Activated CD4-positive, alpha-beta T cell treated with anti-CD3 and anti-CD28 coated beads, Interleukin-2, amount 50 U/mL, for 24 hours (primary cell): ENCODE results near the gene TOR1A.

Experiments used
- DNase-seq, 2 donors: peaks; one replicate each; pipeline ENCODE4 v3.0.0-alpha.2; 2020; ENCODE audit warnings: low read depth in 1 of 2, low spot score in 1 of 2

Gene TOR1A

DNA sequence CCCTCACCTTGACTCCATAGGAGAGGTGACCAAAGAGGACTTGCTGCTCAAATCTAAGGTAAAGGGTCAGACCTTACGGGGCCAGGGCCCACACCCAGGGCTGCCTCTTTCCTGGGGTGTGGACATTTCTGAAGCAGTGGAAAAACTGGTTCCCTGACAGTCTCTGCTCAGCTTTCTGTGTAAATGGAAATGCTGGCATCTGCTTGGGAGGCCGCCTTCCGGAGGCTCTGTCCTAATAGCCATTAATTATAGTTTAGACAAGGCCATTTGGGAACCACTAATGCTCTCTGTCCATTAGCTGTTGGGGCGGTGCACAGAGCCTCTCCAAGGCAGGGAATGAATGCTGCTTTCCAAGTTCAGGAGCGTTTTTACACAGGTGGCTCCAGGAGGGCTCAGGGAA, 28.6 kb upstream of the TOR1A start:
- no peak for DNase-seq

DNA sequence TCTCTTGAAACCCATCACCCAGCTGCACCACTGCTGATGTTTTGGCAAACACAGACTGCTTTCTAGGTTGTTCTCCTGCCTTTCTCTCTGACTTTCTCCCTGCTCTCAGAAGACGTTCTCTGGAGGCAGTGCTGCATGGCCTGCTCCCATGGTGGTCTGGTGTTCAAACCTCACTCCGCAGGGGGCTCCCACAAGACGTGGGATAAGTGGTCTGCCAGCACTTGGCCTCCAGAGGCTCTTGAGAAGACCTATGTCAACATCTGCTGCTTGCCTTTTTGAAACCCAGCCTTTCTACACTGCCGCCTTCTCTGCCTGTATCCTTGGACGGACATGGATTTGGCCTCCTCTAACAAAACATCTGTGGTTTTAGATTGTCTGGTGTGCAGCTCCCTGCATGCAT, 27.9 kb upstream of the TOR1A start:
- no peak for DNase-seq

DNA sequence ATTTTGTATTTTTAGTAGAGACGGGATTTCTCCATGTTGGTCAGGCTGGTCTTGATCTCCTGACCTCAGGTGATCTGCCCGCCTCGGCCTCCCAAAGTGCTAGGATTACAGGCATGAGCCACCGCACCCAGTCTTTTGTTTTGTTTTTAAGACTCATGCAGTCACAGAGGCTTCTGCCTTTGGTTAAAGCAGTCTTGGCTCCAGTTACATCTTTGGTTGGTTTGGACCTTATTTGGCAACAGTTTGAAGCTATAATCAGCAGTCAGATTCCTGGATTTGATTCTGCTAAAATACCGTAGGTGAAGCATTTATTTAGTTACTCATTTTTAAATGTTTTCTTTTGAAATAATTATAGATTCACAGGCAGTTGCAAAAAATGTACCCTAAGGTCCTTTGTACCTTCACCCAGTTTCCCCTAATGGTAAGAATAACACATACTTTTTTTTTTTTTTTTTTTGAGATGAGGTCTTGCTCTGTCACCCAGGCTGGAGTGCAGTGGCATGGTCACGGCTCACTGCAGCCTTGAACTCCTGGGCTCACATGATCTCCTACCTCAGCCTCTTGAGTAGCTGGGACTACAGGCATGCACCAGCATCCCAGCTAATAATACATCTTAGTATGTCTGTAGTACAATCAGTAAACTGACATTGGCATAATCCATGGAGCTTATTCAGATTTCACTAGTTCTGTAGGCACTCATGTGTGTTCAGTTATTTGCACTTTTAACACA, 27.1 kb upstream of the TOR1A start:
- DNase-seq: no peak

DNA sequence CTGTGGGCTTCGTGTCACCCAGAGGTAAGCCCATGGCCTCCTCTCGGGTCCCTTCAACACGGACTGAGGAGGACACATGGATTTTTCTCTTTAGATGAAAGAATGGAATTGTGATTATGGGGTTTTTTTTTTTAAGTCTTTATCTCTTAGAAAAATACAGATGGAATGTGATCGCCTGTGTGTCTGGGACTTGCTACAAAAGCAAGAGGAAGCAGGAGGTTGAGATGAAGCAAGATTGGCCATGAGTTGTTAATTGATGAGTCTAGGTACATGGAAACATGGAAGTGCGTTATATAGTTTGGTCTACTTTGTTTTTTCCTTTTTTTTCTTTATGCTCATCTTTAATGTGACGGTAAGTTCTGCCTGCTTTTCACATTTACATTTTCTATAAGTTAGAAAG, 26.0 kb upstream of the TOR1A start:
- no peak for DNase-seq

DNA sequence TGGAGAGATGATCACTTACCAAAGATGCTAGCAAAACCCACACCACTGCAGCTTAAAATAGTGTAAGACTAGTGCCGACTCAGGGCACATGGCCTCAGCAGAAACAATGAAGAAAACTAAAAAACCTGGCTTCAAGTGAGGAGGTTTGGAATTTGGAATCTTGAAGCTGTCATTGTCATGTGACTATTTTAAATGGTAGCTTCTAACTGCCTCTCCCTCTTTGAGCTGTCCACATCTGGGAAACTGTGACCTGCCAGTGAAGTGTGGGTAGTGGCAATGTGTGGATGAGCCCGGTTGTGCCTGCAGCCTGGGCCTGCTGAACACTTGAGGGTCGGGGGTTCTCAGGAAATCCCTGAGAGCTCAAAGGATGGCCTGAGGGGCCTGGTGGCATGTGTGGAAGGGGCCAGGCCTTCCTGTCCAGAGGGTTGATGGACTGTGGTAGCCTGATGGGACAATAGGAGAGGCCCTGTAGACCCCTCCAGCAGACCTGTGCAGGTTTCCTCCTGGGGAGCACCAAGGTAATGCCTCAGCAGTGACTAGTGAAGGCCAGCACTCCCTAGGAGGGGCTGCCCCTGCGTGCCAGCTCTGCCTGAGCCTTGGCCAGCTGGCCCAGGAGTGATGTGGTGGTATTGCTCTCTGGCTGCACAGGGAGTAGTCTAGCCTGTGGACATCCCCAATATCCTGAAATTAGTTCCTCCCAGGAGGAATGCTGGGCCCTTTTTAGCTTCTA, 24.9 kb upstream of the TOR1A start:
- DNase-seq: no peak

DNA sequence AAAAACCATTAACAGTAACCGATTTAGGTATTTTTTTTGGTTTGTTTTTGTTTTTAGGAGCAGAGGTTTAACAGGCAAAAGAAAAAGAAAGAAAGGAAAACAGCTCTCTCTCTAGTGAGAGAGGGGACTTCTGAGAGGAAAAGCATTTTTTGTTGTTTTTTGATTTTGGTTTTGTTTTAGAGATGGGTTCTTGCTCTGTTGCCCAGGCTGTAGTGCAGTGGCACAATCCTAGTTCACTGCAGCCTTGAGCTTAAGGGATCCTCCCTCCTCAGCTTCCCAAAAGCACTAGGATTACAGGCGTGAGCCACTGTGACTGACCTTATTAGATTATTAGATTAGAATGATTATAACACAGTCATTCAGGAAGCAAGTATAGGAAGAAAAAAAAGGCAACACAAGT, 21.4 kb upstream of the TOR1A start:
- DNase-seq: no peak

DNA sequence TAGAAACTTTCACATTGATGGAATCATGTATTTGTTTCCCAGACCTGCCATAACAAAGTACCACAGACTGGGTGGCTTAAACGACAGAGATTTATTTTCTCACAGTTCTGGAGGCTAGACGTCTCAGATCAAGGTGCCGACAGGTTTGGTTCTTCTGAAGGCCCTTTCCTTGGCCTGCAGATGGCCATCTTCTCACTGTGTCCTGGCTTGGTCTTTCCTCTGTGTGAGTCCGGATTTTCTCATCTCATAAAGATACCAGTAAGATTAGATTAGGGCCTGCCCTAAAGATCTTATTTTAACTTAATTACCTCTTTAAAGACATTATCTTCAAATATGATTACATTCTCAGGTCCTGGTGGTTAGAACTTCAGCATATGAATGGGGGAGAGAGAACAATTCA, 17.1 kb upstream of the TOR1A start:
- no peak for DNase-seq

DNA sequence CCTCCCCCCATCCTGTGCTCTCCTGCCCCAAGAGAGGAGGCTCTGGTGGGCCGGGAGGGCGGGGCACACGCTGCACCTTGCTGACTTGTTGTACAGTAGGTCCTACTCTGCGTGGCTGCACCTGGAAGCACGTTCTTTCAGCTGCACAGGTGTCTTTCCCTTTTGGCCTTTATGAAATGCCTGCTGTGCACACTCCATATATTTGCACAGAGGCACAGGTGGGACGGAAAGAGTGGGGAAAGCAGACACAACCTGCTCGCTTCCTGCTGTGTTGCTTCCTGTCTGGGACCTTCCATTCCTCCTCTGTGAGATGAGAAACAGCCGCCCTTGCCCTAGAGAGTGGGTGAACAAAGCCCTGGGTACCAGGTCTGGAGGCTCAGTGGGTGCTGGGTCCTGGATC, 16.1 kb upstream of the TOR1A start:
- DNase-seq: no peak

DNA sequence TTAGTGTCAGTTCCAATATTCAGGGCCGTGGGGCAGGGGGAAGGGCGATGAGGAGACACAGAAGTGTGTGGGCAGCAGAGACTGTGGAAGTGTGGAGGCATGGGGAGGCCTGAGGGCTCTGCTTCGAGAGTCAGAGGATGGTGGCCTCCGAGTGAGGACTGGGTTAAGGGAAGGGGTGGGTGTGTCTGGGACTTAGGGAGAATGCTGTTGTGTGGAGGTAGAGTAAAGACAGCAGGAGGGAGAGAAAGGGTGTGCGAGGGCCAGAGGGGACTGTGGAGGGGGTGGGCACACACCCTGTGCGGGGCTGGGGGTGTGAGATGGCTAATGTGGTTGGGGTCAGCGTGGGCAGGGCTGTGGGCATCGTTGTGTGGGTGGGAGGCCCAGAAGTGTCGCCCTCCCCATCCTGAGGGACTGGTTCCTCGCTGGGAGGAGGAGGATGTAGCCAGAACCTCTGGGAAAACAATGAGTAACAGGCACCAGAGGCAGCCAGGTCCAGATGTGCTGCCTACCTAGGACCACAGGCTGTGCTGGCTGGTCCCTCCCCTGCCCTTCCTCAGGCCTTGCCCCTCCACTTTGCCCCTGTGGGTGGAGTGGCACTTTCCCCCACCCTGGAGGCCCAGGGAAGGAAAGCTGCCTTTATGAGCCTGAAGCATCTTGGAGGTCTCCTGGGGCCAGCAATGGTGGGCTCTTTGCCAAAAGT, 15.5 kb upstream of the TOR1A start:
- no peak for DNase-seq

DNA sequence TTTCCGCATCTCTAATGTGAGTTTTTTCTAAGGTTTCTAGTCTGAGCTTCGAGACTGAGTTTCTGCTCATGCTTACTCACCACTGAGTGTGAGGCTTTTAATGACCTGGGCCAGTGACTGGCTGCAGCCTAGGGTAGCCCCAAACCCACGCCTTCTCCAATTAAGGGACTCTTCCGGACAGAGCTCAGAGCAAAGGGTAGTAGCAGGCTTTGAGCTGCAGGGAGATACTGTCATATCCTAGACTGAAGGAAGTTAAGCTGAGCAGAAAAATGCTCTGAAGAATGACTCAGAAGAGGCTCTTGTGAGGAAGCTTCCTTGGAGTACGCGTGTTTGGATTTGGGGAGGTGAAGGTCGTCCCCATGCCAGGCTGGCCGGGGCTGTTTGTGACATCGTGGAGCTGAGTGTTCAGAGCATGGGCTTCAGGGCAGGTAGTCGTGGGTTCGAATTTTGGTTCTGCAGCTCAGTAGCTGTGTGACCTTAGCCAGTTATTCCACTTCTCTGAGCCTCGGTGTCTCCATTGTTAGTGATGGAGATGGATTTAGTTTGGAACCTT, 14.8 kb upstream of the TOR1A start:
- peak in 1 of 2 donors; percentile 37 for DNase-seq

DNA sequence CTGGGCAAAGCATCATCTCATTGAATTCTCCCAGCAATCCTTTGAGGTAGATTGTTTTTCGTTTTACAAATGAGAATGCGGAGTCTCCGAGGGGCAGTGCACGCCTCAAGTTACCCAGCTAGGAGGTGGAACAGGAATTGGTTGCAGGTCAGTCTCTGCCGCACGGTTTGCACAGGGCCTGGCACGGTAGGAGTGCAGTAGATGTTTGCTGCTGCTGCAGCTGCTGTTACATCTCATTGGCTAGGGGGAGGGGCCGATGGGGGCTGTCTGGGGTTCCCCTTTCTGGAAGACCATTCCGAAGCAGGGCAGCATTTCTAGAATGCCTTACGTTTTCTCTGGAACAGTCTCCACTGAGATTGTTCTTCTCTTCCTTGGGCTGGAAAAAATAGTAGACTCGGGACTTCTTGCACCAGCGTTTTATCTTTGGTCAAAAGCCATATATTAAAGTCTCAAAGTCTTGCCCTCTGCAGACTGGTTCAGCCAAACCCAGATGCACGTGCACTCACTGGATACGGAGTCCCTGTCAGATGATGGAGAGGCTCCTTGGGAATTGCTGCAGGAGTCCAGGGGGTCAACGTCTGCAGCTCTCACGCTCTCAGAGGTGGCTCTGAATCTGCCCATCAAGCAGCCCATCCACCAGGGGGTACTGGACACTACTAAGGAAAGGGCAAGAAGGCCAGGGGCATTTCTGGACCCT, 12.5 kb upstream of the TOR1A start:
- peak in 1 of 2 donors; percentile 38 for DNase-seq

DNA sequence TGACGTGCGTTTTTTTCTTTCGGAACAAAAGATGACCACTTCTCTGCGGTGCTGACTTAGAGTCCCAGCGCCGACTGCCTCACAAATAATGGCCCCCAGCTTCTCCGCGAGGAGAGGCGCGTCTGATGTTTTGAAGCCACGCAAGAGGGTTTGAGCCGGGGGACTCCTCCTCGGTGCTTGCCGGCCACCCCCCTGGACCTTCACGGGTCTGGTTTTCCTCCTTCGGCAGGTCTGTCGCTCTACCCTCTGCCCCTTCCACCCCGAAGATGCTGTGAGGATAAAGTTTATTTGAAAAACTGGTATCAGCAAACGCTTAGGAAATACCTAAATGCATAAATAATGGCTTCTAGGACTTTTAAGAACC, 11.9 kb upstream of the TOR1A start:
- DNase-seq: no peak

DNA sequence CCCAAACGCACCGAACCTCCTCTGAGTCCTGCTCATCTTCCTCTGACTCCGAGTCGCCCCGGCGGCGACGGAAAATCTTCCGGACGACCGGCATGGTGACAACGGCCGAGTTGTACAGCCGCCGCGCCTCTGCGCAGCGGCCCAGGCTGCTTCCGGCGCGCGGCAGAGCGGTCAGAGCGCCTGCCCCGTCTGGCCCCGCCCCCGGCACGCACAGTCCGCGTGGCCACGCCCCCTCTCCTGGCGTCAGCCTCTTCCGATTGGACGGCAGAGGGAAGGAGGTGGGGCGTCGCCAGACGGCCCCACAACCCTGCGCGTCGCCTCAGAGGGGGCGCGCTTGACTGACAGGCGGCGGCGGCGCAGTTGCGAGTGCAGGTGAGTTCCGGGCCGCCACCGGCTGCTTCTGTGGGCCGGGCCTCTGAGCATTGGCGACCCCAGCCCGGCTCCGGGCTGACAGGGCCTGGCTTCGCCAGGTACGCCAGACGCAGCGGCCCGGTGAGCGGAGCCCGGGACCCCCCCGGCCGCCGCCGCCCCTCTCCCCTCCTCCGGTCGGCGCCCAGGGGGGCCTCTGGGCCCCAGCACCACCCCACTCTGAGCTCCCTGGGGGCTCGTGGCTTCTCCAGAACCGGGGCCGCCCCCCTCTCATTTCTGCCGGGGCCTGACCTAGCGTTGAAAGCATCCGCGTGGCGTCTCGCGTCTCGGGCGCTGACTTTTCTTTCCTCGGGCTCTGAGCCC, 11.4 kb upstream of the TOR1A start, which contains the start of the genes C9orf78 and USP20:
Gene C9orf78 (minus strand): TSS at position 148 of the 732 bp plus-strand sequence. CDS start 54 bp downstream, at position 94.
Gene USP20 (plus strand): TSS at position 331 of the 732 bp plus-strand sequence. CDS start 17,098 bp downstream, outside the sequence.
- peak; percentile 91 to 96 for DNase-seq

DNA sequence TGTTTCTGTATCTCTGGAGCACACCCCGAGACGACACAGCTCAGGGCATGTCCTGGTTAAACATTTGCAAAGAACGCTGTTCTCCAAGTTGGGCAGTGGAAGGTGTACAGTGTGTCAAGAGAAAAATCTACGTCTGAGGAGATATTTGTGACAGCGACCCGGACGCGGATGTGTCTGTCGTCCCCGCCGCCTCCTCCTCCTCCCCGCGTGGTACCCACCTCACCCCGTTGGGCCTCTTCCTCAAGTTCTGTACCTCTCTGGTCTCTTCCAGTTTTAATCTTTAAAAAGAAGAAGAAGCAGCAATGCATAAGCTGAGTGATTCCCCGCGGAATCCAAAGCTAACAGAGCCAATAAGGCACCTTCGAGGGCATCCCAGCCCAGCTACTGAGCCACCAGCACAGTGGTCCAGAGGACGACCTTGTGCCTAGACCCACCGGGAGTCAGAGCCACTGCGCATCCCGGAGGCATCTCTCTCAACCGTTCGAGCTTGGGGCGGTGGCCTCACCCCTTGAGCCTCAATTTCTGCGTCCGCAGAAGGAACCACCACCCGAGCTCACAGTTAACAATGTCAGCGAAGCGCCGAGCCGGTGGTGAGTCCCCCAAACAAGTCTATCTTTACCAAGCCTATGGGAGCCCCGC, 10.7 kb upstream of the TOR1A start:
- DNase-seq: no peak

DNA sequence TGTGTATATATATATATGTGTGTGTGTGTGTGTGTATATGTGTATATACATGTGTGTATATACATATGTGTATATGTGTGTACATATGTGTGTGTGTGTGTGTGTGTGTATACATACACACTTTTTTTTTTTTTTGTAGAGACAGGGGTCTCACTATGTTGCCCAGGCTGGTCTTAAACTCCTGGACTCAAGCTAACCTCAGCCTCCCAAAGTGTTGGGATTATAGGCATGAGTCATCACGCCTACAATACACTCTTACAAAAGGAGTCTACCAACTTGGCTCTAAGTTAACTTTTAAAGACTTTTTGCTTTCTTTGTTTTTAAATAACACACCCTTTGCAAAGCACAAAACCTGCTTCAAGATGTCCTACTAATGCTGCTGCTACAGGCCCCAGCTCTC, 9.0 kb upstream of the TOR1A start:
- DNase-seq: no peak

DNA sequence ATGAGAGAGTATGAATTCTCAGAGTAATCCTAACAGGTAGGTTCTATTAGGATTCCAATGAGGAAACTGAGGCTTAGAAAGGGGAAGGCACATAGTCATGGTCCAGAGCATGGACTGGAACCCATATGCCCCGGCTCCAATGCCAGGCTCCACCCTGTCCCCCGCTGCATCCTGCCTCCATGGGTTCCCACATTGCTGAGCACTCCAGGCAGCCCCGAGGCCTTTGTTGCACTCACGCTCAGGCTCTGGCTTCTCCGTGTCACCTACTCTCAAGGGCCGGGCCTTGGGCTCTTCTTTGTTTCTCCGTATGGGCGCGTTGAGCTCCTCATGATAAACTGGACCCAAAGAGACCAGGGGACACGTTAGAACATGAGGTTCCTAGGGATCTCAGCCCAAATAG, 5.0 kb upstream of the TOR1A start:
- no peak for DNase-seq

DNA sequence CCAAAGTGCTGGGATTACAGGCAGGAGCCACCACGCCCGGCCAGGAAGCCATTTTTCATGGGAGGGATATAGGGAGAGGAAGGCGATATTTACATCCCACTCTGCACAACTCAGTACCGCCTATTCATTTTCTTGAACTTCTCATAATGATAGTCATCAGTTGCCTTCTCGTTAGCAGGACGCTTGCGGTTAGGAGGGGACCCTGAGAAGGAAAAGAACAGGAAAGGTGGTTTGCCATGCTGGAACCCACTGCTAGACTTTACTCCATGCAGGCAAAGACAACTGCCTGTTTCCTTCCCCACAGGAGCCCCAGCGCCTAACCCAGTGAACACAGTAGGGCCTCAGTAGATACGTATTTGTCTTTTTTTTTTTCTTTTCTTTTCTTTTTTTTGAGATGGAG, 4.1 kb upstream of the TOR1A start:
- no peak for DNase-seq

DNA sequence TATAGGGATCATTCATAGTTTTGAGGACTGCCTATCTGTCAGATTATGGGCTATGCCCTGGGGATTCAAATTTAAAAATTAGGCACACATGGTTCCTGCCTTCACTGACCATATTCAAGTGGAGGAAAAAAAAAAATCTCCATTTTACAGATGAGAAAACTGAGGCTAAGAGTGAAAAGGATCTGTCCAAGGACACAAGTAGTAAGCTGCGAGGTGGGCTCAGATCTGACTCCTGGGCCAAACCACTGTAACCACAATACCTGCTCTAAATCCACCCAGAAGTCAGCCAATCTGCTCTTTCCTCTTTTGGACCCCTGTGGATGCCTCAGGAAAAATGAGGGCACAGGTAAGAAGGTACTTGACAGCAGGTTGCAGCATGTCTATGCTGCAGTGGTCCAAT, 2.8 kb upstream of the TOR1A start:
- DNase-seq: no peak

DNA sequence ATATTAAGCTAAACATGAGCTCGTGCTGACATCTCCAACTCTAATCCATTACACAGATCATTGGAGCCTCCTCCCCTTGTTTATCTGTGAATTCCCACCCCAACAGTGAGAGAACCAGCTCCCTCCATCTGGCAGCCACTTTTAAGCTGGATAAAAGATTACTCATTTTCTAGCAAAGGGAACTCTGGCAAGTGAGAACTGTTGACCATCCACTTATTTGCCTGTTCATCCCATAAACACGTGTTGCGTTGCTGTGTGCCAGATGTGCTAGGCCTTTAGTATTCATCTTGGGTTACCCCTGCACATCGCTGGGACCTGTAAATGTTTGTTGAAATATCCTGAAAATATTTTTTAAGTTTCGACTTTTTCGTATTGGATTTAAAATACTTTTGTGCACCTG, 2.4 kb upstream of the TOR1A start:
- no peak for DNase-seq

DNA sequence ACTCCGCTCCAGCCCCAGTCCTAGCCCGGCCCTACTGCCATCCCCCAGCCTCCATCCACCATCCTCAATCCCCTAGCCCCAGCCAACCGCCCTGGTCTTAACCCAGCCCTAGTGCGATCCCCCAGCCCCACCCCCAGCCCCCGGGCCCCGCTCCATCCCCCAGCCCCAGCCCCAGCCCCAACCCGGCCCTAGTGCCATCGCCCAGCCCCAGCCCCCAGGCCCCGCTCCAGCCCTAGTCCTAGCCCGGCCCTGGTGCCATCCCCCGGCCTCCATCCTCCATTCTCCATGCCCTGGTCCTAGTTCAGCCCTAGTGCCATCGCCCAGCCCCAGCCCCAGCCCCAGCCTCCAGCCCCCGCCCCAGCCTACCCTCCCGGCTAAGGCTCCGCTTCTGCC, 398 bp downstream of the TOR1A start:
- no peak for DNase-seq
